Karpas-422 (cell line): ENCODE data around the gene BORCS6. TPM values are rescaled to one million over a fixed set of nuclear protein-coding genes. Genes with fewer than 3 reads are reported as not detected.

Source experiments
- DNase-seq: peaks from one replicate; pipeline ENCODE4 v3.0.0-alpha.2; 2015
- H2AFZ ChIP-seq: fragments of 200-600 bp; sonication (generic); 2 replicates; pipeline ENCODE4 v1.6.1; 2014; ENCODE audit warnings: antibody characterized with exemption, low read length, mixed read lengths
- H3K27ac ChIP-seq: fragments of 200-600 bp; sonication (generic); 2 replicates; pipeline ENCODE4 v1.5.1; 2014; ENCODE audit warnings: mild to moderate bottlenecking, low read length, moderate library complexity
- H3K27me3 ChIP-seq: fragments of 200-600 bp; sonication (generic); 2 replicates; pipeline ENCODE4 v1.6.1; 2014; ENCODE audit warnings: low read length, mixed read lengths
- H3K36me3 ChIP-seq: fragments of 200-600 bp; sonication (generic); 2 replicates; pipeline ENCODE4 v1.6.1; 2014; ENCODE audit warnings: low read length, mixed read lengths; ENCODE audit not compliant: insufficient read depth
- H3K4me1 ChIP-seq: fragments of 200-600 bp; sonication (generic); 2 replicates; pipeline ENCODE4 v1.6.1; 2014; ENCODE audit warnings: mild to moderate bottlenecking, low read length, mixed read lengths
- H3K4me2 ChIP-seq: fragments of 200-600 bp; sonication (generic); 2 replicates; pipeline ENCODE4 v1.6.1; 2014; ENCODE audit warnings: low read length, low read depth, mild to moderate bottlenecking; ENCODE audit not compliant: poor library complexity, severe bottlenecking
- H3K4me3 ChIP-seq: fragments of 200-600 bp; sonication (generic); 2 replicates; pipeline ENCODE4 v1.5.1; 2014; ENCODE audit warnings: mild to moderate bottlenecking, antibody characterized with exemption, low read length, mixed read lengths
- H3K79me2 ChIP-seq: fragments of 200-600 bp; sonication (generic); 2 replicates; pipeline ENCODE4 v1.6.1; 2014; ENCODE audit warnings: mild to moderate bottlenecking, low read length, mixed read lengths
- H3K9ac ChIP-seq: fragments of 200-600 bp; sonication (generic); 2 replicates; pipeline ENCODE4 v1.6.0; 2014; ENCODE audit warnings: low read length
- H3K9me2 ChIP-seq: fragments of 200-600 bp; sonication (generic), shearing (Covaris generic); replicated peaks from 2 replicates; pipeline ENCODE4 v1.6.0; 2014; ENCODE audit warnings: mild to moderate bottlenecking, low read length, moderate library complexity; ENCODE audit not compliant: insufficient read depth
- H3K9me3 ChIP-seq: fragments of 300-700, 200-600 bp; sonication (generic); 2 replicates; pipeline ENCODE4 v1.6.1; 2014; ENCODE audit warnings: low read length, mixed read lengths
- H4K20me1 ChIP-seq: fragments of 200-600 bp; sonication (generic); 2 replicates; pipeline ENCODE4 v1.6.1; 2014; ENCODE audit warnings: mild to moderate bottlenecking, antibody characterized with exemption, low read length, low read depth; ENCODE audit not compliant: insufficient read depth
- total RNA-seq: library from RNA; depleted of rRNA; stranded (reverse); fragments of >200 nt; shearing (Covaris generic); gene quantifications from 2 replicates; pipeline ENCODE4 v1.2.3, GENCODE V29; 2014; ENCODE audit warnings: low replicate concordance

The BORCS6 gene
- total RNA-seq, 1 experiment from 2014 or later, result 10.3 TPM

DNA sequence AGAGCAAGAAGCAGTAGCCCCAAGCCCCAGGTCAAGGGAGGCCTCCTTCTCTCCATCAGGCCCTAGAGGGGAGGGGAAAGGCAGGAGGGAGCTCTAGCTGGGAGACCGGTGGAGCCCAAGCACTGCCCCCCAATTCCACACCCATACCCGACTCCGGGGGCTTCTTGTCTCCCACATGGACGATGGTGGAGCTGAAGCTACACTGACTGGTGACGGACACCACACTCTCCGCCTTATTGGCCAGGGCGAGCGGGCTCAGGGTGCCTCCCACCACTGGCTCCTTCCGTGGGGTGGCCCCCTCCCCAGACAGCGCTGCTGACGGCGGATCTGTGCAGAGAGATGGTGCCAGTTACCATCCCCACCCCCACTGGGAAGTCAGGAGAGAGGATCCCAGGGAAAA lies 44.2 kb downstream of the BORCS6 start:
- no peak overlapping the region for H3K27ac ChIP-seq
- no peak for DNase-seq
- no peak overlapping the region for H3K4me3 ChIP-seq
- H3K9ac ChIP-seq, result no peak overlapping the region
- H3K4me1 ChIP-seq, result peaks cover 6% of the 10 kb centered on the region
- no peaks in the 10 kb centered on the region for H3K27me3 ChIP-seq
- no peaks in the 10 kb centered on the region for H3K9me3 ChIP-seq
- no peak overlapping the region for H2AFZ ChIP-seq
- peaks cover 11% of the 10 kb centered on the region for H4K20me1 ChIP-seq
- peaks cover 9% of the 10 kb centered on the region for H3K79me2 ChIP-seq
- 0 out of 2 replicates have a peak, but pooled peaks cover 3% of the 10 kb centered on the region for H3K36me3 ChIP-seq
- no peaks in the 10 kb centered on the region for H3K9me2 ChIP-seq
- no peak overlapping the region for H3K4me2 ChIP-seq

DNA sequence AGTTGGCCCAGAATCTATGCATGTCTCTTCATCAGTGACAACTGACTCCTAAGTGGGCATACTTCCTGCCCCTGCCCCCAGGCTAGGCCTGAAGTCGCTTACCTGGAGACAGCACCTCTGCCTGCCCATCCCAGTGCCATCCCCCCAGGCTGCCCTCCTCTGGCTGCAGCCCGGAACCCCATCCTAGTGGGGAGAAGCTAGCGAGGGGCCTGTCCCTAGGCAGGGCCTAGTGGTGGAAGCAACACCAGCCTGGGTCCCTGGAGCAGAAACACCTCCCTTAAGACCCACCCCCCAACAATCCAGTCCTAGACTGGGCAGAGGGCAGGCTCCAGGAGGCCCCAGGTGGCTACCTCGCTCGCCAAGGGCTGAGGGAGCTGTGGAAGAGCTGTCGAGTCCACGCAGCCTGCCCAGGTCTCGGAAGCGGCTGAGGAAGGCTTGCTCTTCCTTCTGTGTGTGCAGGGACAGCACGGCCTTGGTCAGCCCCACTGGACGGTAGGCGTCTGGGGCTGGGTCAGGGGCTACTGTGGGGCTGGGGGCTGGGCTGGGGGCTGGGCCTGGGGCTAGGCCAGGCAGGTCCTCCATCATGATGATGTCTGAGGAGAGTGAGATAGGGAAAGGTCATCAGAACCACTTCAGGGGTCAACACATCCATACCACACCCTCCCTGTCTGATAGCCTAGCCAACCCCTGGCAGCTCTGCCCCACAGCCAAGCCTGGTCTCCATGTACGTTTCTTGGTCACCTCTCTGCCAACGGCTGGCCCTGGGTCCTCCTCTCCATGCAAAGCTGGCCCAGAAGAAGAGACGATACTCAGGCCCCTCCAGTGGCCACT lies 45.4 kb downstream of the BORCS6 start:
- DNase-seq, result no peak

DNA sequence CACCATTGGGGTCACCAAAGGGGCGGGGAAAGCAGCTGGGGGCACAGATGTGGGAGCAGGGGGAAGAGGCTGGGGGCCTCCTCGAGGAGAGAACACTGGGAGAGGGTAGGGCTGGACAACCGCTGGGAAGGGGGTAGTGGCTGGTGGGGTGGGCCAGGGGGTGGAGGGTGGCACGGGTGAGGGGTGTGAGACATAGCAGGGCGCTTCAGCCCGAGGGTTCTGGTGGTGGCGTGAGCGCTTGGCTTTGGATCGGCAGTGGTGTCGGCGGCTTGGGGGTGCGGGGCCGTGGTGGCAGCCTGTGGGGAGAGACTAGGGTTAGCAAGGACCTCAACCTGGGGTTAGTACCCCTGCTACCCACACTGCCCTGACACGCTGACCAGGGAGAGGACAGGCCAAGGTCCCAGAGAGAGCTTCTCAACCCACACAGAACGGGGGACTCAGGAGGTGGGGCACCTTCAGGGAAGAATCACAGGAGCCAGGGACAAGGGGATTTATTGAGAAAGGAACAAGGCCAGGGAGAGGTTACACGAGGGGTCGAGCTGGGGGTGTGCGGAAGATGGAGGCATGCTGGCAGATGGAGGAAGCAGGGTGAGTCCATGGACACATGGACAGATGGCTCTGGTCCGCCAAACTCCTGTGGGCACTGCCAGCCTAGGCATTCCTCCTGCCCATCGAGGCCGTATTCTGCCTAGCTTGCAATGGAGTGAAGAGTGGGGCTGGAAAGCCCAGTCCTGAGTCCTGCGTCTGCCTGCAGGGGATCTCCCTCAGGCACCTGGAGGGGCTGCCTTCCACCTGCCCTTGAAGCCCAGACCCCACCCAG lies 46.2 kb downstream of the BORCS6 start:
- no peak overlapping the region for H3K4me2 ChIP-seq
- 0 out of 2 replicates have a peak, but pooled peaks cover 3% of the 10 kb centered on the region for H3K36me3 ChIP-seq
- H3K27ac ChIP-seq, result no peak overlapping the region
- H3K9me3 ChIP-seq, result no peaks in the 10 kb centered on the region
- peaks cover 7% of the 10 kb centered on the region for H3K4me1 ChIP-seq
- no peaks in the 10 kb centered on the region for H3K79me2 ChIP-seq
- no peaks in the 10 kb centered on the region for H3K9me2 ChIP-seq
- no peak overlapping the region for H3K4me3 ChIP-seq
- no peaks in the 10 kb centered on the region for H3K27me3 ChIP-seq
- no peak overlapping the region for H3K9ac ChIP-seq
- DNase-seq, result no peak
- H2AFZ ChIP-seq, result no peak overlapping the region
- H4K20me1 ChIP-seq, result no peaks in the 10 kb centered on the region

More for the DNA sequence above, 45.4 kb downstream of the BORCS6 start:
- Histone ChIP-seq H3K27me3 (no peaks in the 10 kb centered on the region), H3K9me2 (no peaks in the 10 kb centered on the region), H3K27ac (no peak overlapping the region), H3K79me2 (no peaks in the 10 kb centered on the region), H2AFZ (no peak overlapping the region), H3K4me3 (no peak overlapping the region), H3K4me2 (no peak overlapping the region), H3K36me3 (0 out of 2 replicates have a peak, but pooled peaks cover 3% of the 10 kb centered on the region), H4K20me1 (no peaks in the 10 kb centered on the region), H3K9ac (no peak overlapping the region), H3K9me3 (no peaks in the 10 kb centered on the region), H3K4me1 (peaks cover under 1% of the 10 kb centered on the region)

DNA sequence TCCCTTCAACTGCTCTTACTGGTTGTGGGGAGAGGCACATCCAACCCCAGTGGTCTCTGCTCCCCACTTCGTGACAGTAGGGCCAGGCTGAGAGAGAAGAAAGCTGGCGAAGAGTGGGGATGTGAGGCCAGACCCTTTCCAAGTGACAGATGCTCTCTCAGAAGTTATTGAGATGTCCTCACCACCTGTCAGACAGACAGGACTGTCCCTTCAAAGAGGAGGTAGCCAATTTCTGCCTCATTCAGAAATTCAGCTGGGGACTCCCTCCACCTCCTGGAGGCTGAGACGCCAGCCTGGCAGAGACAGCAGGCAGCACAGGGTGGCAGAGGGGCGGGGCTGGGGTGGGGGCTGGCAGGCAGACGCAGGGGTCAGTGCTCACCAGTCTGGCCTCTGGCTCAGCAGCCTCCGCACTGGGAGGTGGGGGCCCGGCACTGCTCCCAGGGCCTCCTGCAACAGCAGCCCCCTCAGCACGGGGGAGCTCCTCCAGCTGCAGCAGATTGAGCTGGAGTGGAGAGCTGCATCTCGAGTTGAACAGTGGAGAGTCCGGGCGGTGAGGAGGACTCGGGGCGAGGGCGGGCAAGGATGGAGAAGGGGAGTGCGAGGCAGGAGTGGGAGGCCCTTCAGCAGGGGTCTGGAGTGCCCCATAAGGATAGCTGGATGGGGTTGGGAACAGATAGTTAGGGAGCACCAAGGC lies 46.9 kb downstream of the BORCS6 start:
- Histone ChIP-seq H3K9me2 (no peaks in the 10 kb centered on the region), H4K20me1 (no peaks in the 10 kb centered on the region), H2AFZ (no peak overlapping the region), H3K9ac (no peak overlapping the region), H3K9me3 (no peaks in the 10 kb centered on the region), H3K79me2 (no peaks in the 10 kb centered on the region), H3K4me3 (no peak overlapping the region), H3K36me3 (no peaks in the 10 kb centered on the region), H3K4me2 (no peak overlapping the region), H3K27me3 (no peaks in the 10 kb centered on the region), H3K4me1 (peaks cover 12% of the 10 kb centered on the region), H3K27ac (no peak overlapping the region)
- no peak for DNase-seq

DNA sequence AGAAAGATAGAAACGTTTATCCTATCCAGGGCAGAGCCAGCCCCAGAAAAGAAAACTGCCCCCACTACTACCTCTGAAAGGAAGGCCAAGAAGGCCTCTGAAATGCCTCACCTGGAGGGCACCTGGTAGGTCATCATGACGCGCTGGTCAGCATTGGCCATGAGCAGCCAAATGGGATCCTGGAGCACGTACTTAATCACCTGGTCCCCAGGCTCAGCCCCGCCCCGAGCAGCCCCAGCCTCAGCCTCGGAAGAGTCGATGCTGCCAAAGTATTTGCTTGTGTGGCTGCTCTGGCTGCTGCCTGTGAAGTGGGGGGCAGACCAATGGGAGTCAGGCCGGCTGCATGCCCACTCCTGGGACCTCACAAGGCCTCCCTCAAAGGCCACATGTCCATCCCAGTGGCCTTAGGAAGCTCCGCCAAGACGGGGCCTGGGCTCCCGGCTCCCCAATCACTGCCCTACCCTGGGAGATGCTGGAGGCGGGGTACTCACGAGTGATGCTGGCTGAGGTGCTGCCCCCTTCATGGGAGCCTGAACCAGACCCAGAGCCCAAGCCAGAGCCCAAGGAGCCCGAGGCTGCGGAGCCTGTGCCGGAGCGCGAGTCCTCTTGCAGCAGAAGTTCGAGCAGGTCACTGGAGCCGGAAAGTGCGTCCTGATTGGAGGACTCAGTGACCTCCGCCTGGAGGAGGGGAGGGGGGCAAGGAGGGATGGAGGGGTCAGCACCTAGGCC lies 47.7 kb downstream of the BORCS6 start:
- H2AFZ ChIP-seq, result no peak overlapping the region
- no peaks in the 10 kb centered on the region for H3K36me3 ChIP-seq
- peaks cover 18% of the 10 kb centered on the region for H3K4me1 ChIP-seq
- H3K79me2 ChIP-seq, result no peaks in the 10 kb centered on the region
- no peak overlapping the region for H3K9ac ChIP-seq
- DNase-seq, result no peak
- H3K9me2 ChIP-seq, result no peaks in the 10 kb centered on the region
- no peaks in the 10 kb centered on the region for H3K9me3 ChIP-seq
- no peak overlapping the region for H3K27ac ChIP-seq
- H3K4me3 ChIP-seq, result no peak overlapping the region
- H3K27me3 ChIP-seq, result no peaks in the 10 kb centered on the region
- no peaks in the 10 kb centered on the region for H4K20me1 ChIP-seq
- no peak overlapping the region for H3K4me2 ChIP-seq

DNA sequence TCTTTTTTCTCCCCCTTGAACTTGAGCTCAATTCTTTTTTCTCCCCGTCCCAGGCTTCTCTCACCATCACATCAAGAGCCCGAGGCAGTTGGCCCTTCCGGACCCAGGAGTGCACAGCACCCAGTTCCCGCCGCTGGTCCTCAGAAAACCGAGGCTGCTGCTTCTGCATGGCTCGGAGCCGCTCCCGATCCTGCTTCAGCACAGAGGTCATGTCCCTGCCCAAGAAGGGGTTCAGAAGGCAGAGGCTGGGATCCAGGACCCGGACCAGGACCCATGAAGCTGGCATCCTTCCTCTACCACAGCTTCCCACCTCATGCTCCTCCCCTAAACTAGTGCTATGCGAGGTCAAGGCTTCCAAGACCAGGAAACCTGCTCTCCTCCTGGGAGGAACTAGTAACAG lies 48.2 kb downstream of the BORCS6 start:
- Histone ChIP-seq H2AFZ (no peak overlapping the region), H3K4me1 (peaks cover 18% of the 10 kb centered on the region), H3K36me3 (no peaks in the 10 kb centered on the region), H3K79me2 (no peaks in the 10 kb centered on the region), H3K27ac (no peak overlapping the region), H3K27me3 (no peaks in the 10 kb centered on the region), H3K4me3 (no peak overlapping the region), H4K20me1 (no peaks in the 10 kb centered on the region), H3K9me3 (no peaks in the 10 kb centered on the region), H3K9me2 (no peaks in the 10 kb centered on the region), H3K4me2 (no peak overlapping the region), H3K9ac (no peak overlapping the region)
- no peak for DNase-seq

DNA sequence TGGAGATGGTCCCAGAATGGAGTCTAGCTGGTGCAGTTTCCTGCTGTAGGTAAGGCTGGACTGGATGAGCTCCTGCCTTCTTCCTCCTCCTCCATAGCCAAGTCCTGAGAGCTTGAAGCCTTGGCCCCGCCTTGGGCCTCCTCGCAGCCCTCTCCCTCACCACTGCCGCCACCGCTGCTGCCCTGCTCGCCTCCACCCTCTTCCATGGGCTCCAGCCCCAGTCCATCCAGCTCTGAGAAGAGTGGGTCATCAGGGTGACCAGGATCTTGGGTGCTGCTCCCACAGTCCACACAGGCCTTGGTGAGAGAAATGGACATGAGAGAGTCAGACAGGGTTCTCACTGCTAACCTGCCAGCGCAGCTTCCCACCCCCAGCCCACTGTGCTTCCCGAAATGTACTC lies 48.9 kb downstream of the BORCS6 start:
- Histone ChIP-seq H3K4me1 (peaks cover 18% of the 10 kb centered on the region), H3K9me3 (no peaks in the 10 kb centered on the region), H3K27ac (no peak overlapping the region), H2AFZ (no peak overlapping the region), H3K27me3 (no peaks in the 10 kb centered on the region), H3K4me2 (no peak overlapping the region), H3K79me2 (no peaks in the 10 kb centered on the region), H4K20me1 (no peaks in the 10 kb centered on the region), H3K4me3 (no peak overlapping the region), H3K9ac (no peak overlapping the region), H3K36me3 (no peaks in the 10 kb centered on the region), H3K9me2 (no peaks in the 10 kb centered on the region)
- no peak for DNase-seq
